Activated effector memory CD4-positive, alpha-beta T cell treated with Interleukin-2 at 50 U/mL for 16 hours (primary cell): ENCODE measurements around the gene IFNA10.
"Not testable (repeated sequence)": the region's sequence is repeated elsewhere in the genome, so short reads cannot be mapped to it uniquely, and the experiment has no call there.

ENCODE experiments used
- DNase-seq: peaks from one replicate; pipeline ENCODE4 v3.0.0-alpha.2; 2020

The IFNA10 gene

GRCh38 chr9:21187487-21187886, 19.5 kb downstream of the IFNA10 start, which contains the start of gene IFNA4:
Gene IFNA4 (minus strand): TSS chr9:21187587. CDS start chr9:21187531, 56 bp downstream.
- DNase-seq: not testable (repeated sequence)

GRCh38 chr9:21182810-21183736, 23.9 kb downstream of the IFNA10 start:
- not testable (repeated sequence) for DNase-seq

- DNase-seq: no peak
Measured at GRCh38 chr9:21174671-21175070, 32.3 kb downstream of the IFNA10 start.

GRCh38 chr9:21172156-21172555, 34.8 kb downstream of the IFNA10 start:
- DNase-seq: no peak

- DNase-seq: no peak
Measured at GRCh38 chr9:21171351-21171750, 35.6 kb downstream of the IFNA10 start.

- not testable (repeated sequence) for DNase-seq
Measured at GRCh38 chr9:21166560-21166959, 40.4 kb downstream of the IFNA10 start, which contains the start of gene IFNA21. Gene IFNA21 (minus strand): TSS chr9:21166660. CDS start chr9:21166612, 48 bp downstream.

GRCh38 chr9:21165516-21165915, 41.4 kb downstream of the IFNA10 start:
- no peak for DNase-seq

GRCh38 chr9:21160178-21160577, 46.8 kb downstream of the IFNA10 start:
- DNase-seq: no peak
